Hepatocyte (in vitro differentiated cells): Measurements from ENCODE around the gene UROD. TPM values are rescaled to one million over a fixed set of nuclear protein-coding genes. Genes with fewer than 3 reads are reported as not detected.
"Not testable (repeated sequence)": the region's sequence is repeated elsewhere in the genome, so short reads cannot be mapped to it uniquely, and the experiment has no call there.

Experiments used
- DNase-seq: peaks from one replicate; pipeline ENCODE4 v3.0.0-alpha.2; 2016; ENCODE audit warnings: low spot score
- H2AFZ ChIP-seq: fragments of 200-600 bp; sonication (generic); 2 replicates; pipeline ENCODE4 v1.6.0; 2016; ENCODE audit warnings: antibody characterized with exemption, mild to moderate bottlenecking
- H3K27ac ChIP-seq: fragments of 200-600 bp; sonication (generic); 2 replicates; pipeline ENCODE4 v1.5.1; 2016; ENCODE audit warnings: mild to moderate bottlenecking
- H3K27me3 ChIP-seq: fragments of 200-600 bp; sonication (generic); 2 replicates; pipeline ENCODE4 v1.6.1; 2016
- H3K36me3 ChIP-seq: fragments of 200-600 bp; sonication (generic); replicated peaks from 2 replicates; pipeline ENCODE4 v1.5.1; 2016; ENCODE audit warnings: low read depth; ENCODE audit not compliant: insufficient read depth
- H3K4me1 ChIP-seq: fragments of 200-600 bp; sonication (generic); 2 replicates; pipeline ENCODE4 v1.5.1; 2016; ENCODE audit warnings: mild to moderate bottlenecking, moderate library complexity; ENCODE audit not compliant: insufficient read depth
- H3K4me2 ChIP-seq: fragments of 200-600 bp; sonication (generic); 2 replicates; pipeline ENCODE4 v1.6.0; 2016
- H3K4me3 ChIP-seq: fragments of 200-600 bp; sonication (generic); 2 replicates; pipeline ENCODE4 v1.5.1; 2016; ENCODE audit warnings: mild to moderate bottlenecking
- H3K79me2 ChIP-seq: fragments of 200-600 bp; sonication (generic); 2 replicates; pipeline ENCODE4 v1.6.0; 2017; ENCODE audit warnings: mild to moderate bottlenecking
- H3K9me2 ChIP-seq: fragments of 200-600 bp; sonication (generic); replicated peaks from 2 replicates; pipeline ENCODE4 v1.6.0; 2017; ENCODE audit warnings: mild to moderate bottlenecking; ENCODE audit not compliant: insufficient read depth
- H3K9me3 ChIP-seq: fragments of 200-600 bp; sonication (generic); 2 replicates; pipeline ENCODE4 v1.5.1; 2016; ENCODE audit warnings: low read depth, mild to moderate bottlenecking
- H4K20me1 ChIP-seq: fragments of 200-600 bp; sonication (generic); 2 replicates; pipeline ENCODE4 v1.6.0; 2016; ENCODE audit warnings: mild to moderate bottlenecking; ENCODE audit not compliant: insufficient read depth, poor library complexity, severe bottlenecking
- CTCF ChIP-seq: fragments of 200-600 bp; sonication (generic); IDR thresholded peaks from 2 replicates; pipeline ENCODE4 v1.5.1; 2016; ENCODE audit warnings: antibody characterized with exemption, mild to moderate bottlenecking; ENCODE audit not compliant: poor library complexity
- EZH2 ChIP-seq: fragments of 200-600 bp; sonication (generic); IDR thresholded peaks from 2 replicates; pipeline ENCODE4 v1.6.1; 2016; ENCODE audit warnings: antibody characterized with exemption, mild to moderate bottlenecking, borderline replicate concordance
- EZH2phosphoT487 ChIP-seq: fragments of 200-600 bp; sonication (generic); IDR thresholded peaks from one replicate; pipeline ENCODE4 v1.6.1; 2018; ENCODE audit warnings: antibody characterized with exemption, mild to moderate bottlenecking, low read depth, moderate library complexity; ENCODE audit not compliant: unreplicated experiment, severe bottlenecking
- WGBS: methylation state at CpG from one replicate; pipeline ENCODE4 v1.1.6; 2016; ENCODE audit warnings: low lambda C conversion rate; ENCODE audit errors: missing lambda C conversion rate; 5-methylcytosine and 5-hydroxymethylcytosine counted together
- polyA plus RNA-seq: library from polyadenylated mRNA; unstranded; fragments of >200 nt; fragmentation: Nextera tagmentation; extraction: Ambion mirVana; gene quantifications from 2 replicates; pipeline ENCODE4 v1.2.1, GENCODE V29; 2016
- total RNA-seq: library from RNA; depleted of rRNA; stranded (reverse); fragments of >200 nt; gene quantifications from 2 replicates; pipeline ENCODE4 v1.2.3, GENCODE V29; 2014

Gene UROD
- total and polyA plus RNA-seq, 2 experiments from 2014 or later, result 91.8 to 152 TPM

GRCh38 chr1:45059829-45060228 is 47.8 kb downstream of the UROD start:
- no peaks in the 10 kb centered on the region for H4K20me1 ChIP-seq
- H3K4me3 ChIP-seq, result no peak overlapping the region
- no peaks in the 10 kb centered on the region for H3K4me1 ChIP-seq
- TF ChIP-seq EZH2phosphoT487 (no peak), EZH2 (no peak), CTCF (no peak)
- no peaks in the 10 kb centered on the region for H3K9me3 ChIP-seq
- no peak overlapping the region for H3K4me2 ChIP-seq
- no peak for DNase-seq
- 79% methylated on average over 2 of the region's 2 CpGs for WGBS
- no peaks in the 10 kb centered on the region for H3K79me2 ChIP-seq
- H2AFZ ChIP-seq, result no peak overlapping the region
- H3K27me3 ChIP-seq, result no peaks in the 10 kb centered on the region
- no peak overlapping the region for H3K27ac ChIP-seq
- H3K36me3 ChIP-seq, result no peaks in the 10 kb centered on the region
- H3K9me2 ChIP-seq, result no peaks in the 10 kb centered on the region

DNA sequence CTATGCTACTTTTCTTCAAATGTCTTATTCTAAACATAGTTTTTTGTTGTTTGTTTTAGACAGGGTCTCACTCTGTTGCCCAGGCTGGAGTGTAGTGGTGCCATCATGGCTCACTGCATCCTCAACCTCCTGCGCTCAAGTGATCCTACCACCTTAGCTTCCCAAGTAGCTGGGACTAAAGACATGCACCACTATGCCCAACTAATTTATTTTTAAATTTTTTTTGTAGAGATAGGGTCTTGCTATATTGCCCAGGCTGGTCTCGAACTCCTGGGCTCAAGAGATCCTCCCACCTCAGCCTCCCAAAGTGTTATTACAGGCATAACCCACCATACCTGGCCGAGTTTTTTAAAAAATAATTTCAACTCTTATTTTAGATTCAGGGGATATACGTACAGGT is 50.4 kb downstream of the UROD start:
- H3K4me1 ChIP-seq, H4K20me1 ChIP-seq, H3K27ac ChIP-seq, H3K4me2 ChIP-seq, H3K36me3 ChIP-seq, H2AFZ ChIP-seq, H3K9me3 ChIP-seq, H3K4me3 ChIP-seq, H3K79me2 ChIP-seq, DNase-seq, H3K27me3 ChIP-seq, H3K9me2 ChIP-seq: not testable (repeated sequence)
- 96% methylated on average over 4 of the region's 4 CpGs for WGBS

DNA sequence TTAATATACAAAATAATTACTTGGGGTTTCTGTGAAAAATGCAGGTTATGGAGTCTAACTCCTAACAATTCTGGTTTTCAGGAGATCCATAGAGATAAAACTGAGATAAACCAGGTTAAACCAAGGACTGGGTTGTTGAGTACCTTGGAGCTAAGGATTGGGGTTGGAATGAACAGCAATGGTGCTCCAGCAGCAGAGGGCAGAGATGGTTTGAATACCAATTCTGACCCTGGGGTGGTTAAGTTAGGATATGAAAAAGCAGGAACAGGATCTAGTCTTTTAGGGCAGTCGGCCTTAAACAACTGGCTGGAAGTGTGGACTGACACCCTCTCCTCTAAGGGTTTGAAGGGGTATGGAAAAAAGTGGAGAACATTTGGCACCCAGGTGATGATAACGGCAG is 53.0 kb downstream of the UROD start:
- Histone ChIP-seq H3K27ac (no peak overlapping the region), H3K4me1 (no peaks in the 10 kb centered on the region), H3K4me2 (no peak overlapping the region), H3K9me3 (no peaks in the 10 kb centered on the region), H3K4me3 (no peak overlapping the region), H4K20me1 (no peaks in the 10 kb centered on the region), H3K9me2 (no peaks in the 10 kb centered on the region), H3K79me2 (no peaks in the 10 kb centered on the region), H3K27me3 (no peaks in the 10 kb centered on the region), H3K36me3 (no peaks in the 10 kb centered on the region), H2AFZ (no peak overlapping the region)
- TF ChIP-seq CTCF (no peak), EZH2 (no peak), EZH2phosphoT487 (no peak)
- WGBS, result 96% methylated on average over 2 of the region's 2 CpGs
- DNase-seq, result no peak

Other genes starting within 250 kb of the UROD start
- 2,179 and 2,550 TPM in 2 replicates for gene RPS8, start 236.7 kb upstream of the UROD start, total RNA-seq
- 481 and 503 TPM in 2 replicates for gene RPS8, start 236.7 kb upstream of the UROD start, polyA plus RNA-seq
- gene BEST4, start 224.1 kb upstream of the UROD start, total RNA-seq, result 0.72 and 0.83 TPM in 2 replicates
- 0.48 and 2.2 TPM in 2 replicates for gene BEST4, start 224.1 kb upstream of the UROD start, polyA plus RNA-seq
- gene PLK3, start 211.9 kb upstream of the UROD start, total RNA-seq, result 8.9 and 18.2 TPM in 2 replicates
- gene PLK3, start 211.9 kb upstream of the UROD start, polyA plus RNA-seq, result 38.7 and 40.1 TPM in 2 replicates
- 0.30 and 1.6 TPM in 2 replicates for gene DYNLT4, start 204.9 kb upstream of the UROD start, total RNA-seq
- gene DYNLT4, start 204.9 kb upstream of the UROD start, polyA plus RNA-seq, result 2.2 and 3.0 TPM in 2 replicates
- gene BTBD19, start 203.7 kb upstream of the UROD start, total RNA-seq, result 4.8 and 5.5 TPM in 2 replicates
- 16.8 and 20.6 TPM in 2 replicates for gene BTBD19, start 203.7 kb upstream of the UROD start, polyA plus RNA-seq
- gene PTCH2, start 169.0 kb upstream of the UROD start, total RNA-seq, result 0.43 and 0.56 TPM in 2 replicates
- gene PTCH2, start 169.0 kb upstream of the UROD start, polyA plus RNA-seq, result 1.3 and 2.5 TPM in 2 replicates
- gene EIF2B3, start 25.7 kb upstream of the UROD start, total RNA-seq, result 11.8 and 17.8 TPM in 2 replicates
- gene EIF2B3, start 25.7 kb upstream of the UROD start, polyA plus RNA-seq, result 17.3 and 18.4 TPM in 2 replicates
- 27.1 and 27.6 TPM in 2 replicates for gene HECTD3, start 930 bp upstream of the UROD start, total RNA-seq
- 39.1 and 39.3 TPM in 2 replicates for gene HECTD3, start 930 bp upstream of the UROD start, polyA plus RNA-seq
- gene ZSWIM5, start 194.4 kb downstream of the UROD start, total RNA-seq, result 4.0 and 4.1 TPM in 2 replicates
- 2.0 and 2.9 TPM in 2 replicates for gene ZSWIM5, start 194.4 kb downstream of the UROD start, polyA plus RNA-seq